Neural cell (in vitro differentiated cells): ENCODE measurements around the gene SCGB3A1. TPM values are rescaled to one million over a fixed set of nuclear protein-coding genes. Genes with fewer than 3 reads are reported as not detected.

Source experiments
- H2AFZ ChIP-seq: fragments of 200-600, 300-800 bp; sonication (generic), shearing (Covaris generic); 2 replicates; pipeline ENCODE4 v1.6.0; 2014; ENCODE audit warnings: low read depth, mild to moderate bottlenecking, antibody characterized with exemption, low read length, moderate library complexity
- H3F3A ChIP-seq: fragments of 200-600 bp; shearing (Covaris generic); 2 replicates; pipeline ENCODE4 v1.6.1; 2016; ENCODE audit warnings: mild to moderate bottlenecking, moderate library complexity, mixed read lengths, antibody characterized with exemption, low read length; ENCODE audit not compliant: insufficient read depth, poor library complexity, severe bottlenecking
- H3K27ac ChIP-seq: fragments of 200-600, 300-800 bp; sonication (generic), shearing (Covaris generic); 2 replicates; pipeline ENCODE4 v1.5.1; 2014; ENCODE audit warnings: mild to moderate bottlenecking, low read length, moderate library complexity
- H3K27me3 ChIP-seq: fragments of 300-800, 200-600 bp; sonication (generic), shearing (Covaris generic); 2 replicates; pipeline ENCODE4 v1.6.0; 2014; ENCODE audit warnings: mild to moderate bottlenecking, low read depth, low read length, moderate library complexity; ENCODE audit not compliant: insufficient read depth
- H3K36me3 ChIP-seq: fragments of 300-800, 200-600 bp; sonication (generic), shearing (Covaris generic); 2 replicates; pipeline ENCODE4 v1.5.1; 2014; ENCODE audit warnings: mild to moderate bottlenecking, antibody characterized with exemption, low read length, moderate library complexity; ENCODE audit not compliant: insufficient read depth
- H3K4me2 ChIP-seq: fragments of 300-800, 200-600 bp; sonication (generic), shearing (Covaris generic); 2 replicates; pipeline ENCODE4 v1.6.0; 2014; ENCODE audit warnings: mild to moderate bottlenecking, low read length
- H3K4me3 ChIP-seq: fragments of 300-800, 200-600 bp; sonication (generic), shearing (Covaris generic); 2 replicates; pipeline ENCODE4 v1.5.1; 2014; ENCODE audit warnings: mild to moderate bottlenecking, low read length, moderate library complexity
- H3K79me2 ChIP-seq: fragments of 200-600 bp; shearing (Covaris generic); replicated peaks from 2 replicates; pipeline ENCODE4 v1.6.0; 2014; ENCODE audit warnings: mild to moderate bottlenecking, low read length, moderate library complexity; ENCODE audit not compliant: insufficient read depth
- H3K9ac ChIP-seq: fragments of 300-800, 200-600 bp; sonication (generic), shearing (Covaris generic); 2 replicates; pipeline ENCODE4 v1.6.1; 2016; ENCODE audit warnings: mild to moderate bottlenecking, low read length, mixed read lengths
- H3K9me2 ChIP-seq: fragments of 200-600 bp; shearing (Covaris generic); 2 replicates; pipeline ENCODE4 v1.6.1; 2016; ENCODE audit warnings: mild to moderate bottlenecking, low read length, mixed read lengths; ENCODE audit not compliant: insufficient read depth
- H3K9me3 ChIP-seq: fragments of 200-600, 300-800 bp; sonication (generic), shearing (Covaris generic); 2 replicates; pipeline ENCODE4 v1.6.1; 2016; ENCODE audit warnings: mild to moderate bottlenecking, mixed run types, low read length, moderate library complexity, mixed read lengths
- H4K20me1 ChIP-seq: fragments of 200-600 bp; shearing (Covaris generic); 2 replicates; pipeline ENCODE4 v1.6.1; 2016; ENCODE audit warnings: mild to moderate bottlenecking, mixed run types; ENCODE audit not compliant: insufficient read depth
- CTCF ChIP-seq: fragments of 450-650 bp; IDR thresholded peaks from 2 replicates; pipeline ENCODE4 v1.5.1; 2014; ENCODE audit warnings: antibody characterized with exemption, mild to moderate bottlenecking, moderate library complexity; ENCODE audit not compliant: poor library complexity, severe bottlenecking
- EP300 ChIP-seq: fragments of 450-650 bp; conservative IDR thresholded peaks from 2 replicates; pipeline ENCODE4 v1.6.1; 2014; ENCODE audit warnings: antibody characterized with exemption, mild to moderate bottlenecking, moderate library complexity; ENCODE audit not compliant: poor library complexity, severe bottlenecking
- EZH2 ChIP-seq: fragments of 200-600, 300-800 bp; shearing (Covaris generic), sonication (generic); IDR thresholded peaks from 2 replicates; pipeline ENCODE4 v1.6.1; 2014; ENCODE audit warnings: antibody characterized with exemption, low read length, borderline replicate concordance, mild to moderate bottlenecking; ENCODE audit not compliant: insufficient read depth, poor library complexity, severe bottlenecking
- MXI1 ChIP-seq: fragments of 450-650 bp; conservative IDR thresholded peaks from 2 replicates; pipeline ENCODE4 v1.6.1; 2014; ENCODE audit warnings: antibody characterized with exemption, mild to moderate bottlenecking; ENCODE audit not compliant: poor library complexity, severe bottlenecking
- POLR2AphosphoS5 ChIP-seq: IDR thresholded peaks from 2 replicates; pipeline ENCODE4 v1.6.1; 2012
- RAD21 ChIP-seq: fragments of 450-650 bp; conservative IDR thresholded peaks from 2 replicates; pipeline ENCODE4 v1.6.1; 2014; ENCODE audit warnings: antibody characterized with exemption, mild to moderate bottlenecking, moderate library complexity
- REST ChIP-seq: IDR thresholded peaks from 2 replicates; pipeline ENCODE4 v1.6.1; 2012; ENCODE audit warnings: borderline replicate concordance
- SMC3 ChIP-seq: fragments of 450-650 bp; conservative IDR thresholded peaks from 2 replicates; pipeline ENCODE4 v1.6.1; 2014; ENCODE audit warnings: antibody characterized with exemption, mild to moderate bottlenecking, moderate library complexity; ENCODE audit not compliant: poor library complexity
- TAF1 ChIP-seq: IDR thresholded peaks from 2 replicates; pipeline ENCODE4 v1.6.1; 2012; ENCODE audit warnings: low read depth
- polyA plus RNA-seq: library from polyadenylated mRNA; depleted of rRNA; stranded (reverse); fragments of >200 nt; gene quantifications from 2 replicates; pipeline ENCODE4 v1.2.3, GENCODE V29; 2014

SCGB3A1 gene
- polyA plus RNA-seq, 1 donor from 2014 or later: not detected

- no peak overlapping the region for H3K4me3 ChIP-seq
- H4K20me1 ChIP-seq: no peaks in the 10 kb centered on the region
- no peaks in the 10 kb centered on the region for H3K27me3 ChIP-seq
- H3K9me2 ChIP-seq: no peaks in the 10 kb centered on the region
- H3K4me2 ChIP-seq: no peak overlapping the region
- H3F3A ChIP-seq: no peaks in the 10 kb centered on the region
- TF ChIP-seq EZH2 (no peak), EP300 (no peak), REST (no peak), TAF1 (no peak), MXI1 (no peak), CTCF (no peak)
- no peaks in the 10 kb centered on the region for H3K36me3 ChIP-seq
- no peak overlapping the region for H2AFZ ChIP-seq
- H3K79me2 ChIP-seq: no peaks in the 10 kb centered on the region
- no peak overlapping the region for H3K9ac ChIP-seq
- H3K27ac ChIP-seq: no peak overlapping the region
- H3K9me3 ChIP-seq: no peaks in the 10 kb centered on the region
These were observed 11.8 kb upstream of the SCGB3A1 start for GRCh38 chr5:180603076-180603594.

- Histone ChIP-seq H3K9me3 (no peaks in the 10 kb centered on the region), H3K4me3 (no peak overlapping the region), H2AFZ (no peak overlapping the region), H3K4me2 (no peak overlapping the region), H3F3A (no peaks in the 10 kb centered on the region), H3K79me2 (no peaks in the 10 kb centered on the region), H3K36me3 (no peaks in the 10 kb centered on the region), H3K9me2 (no peaks in the 10 kb centered on the region), H3K27ac (no peak overlapping the region), H3K9ac (no peak overlapping the region), H3K27me3 (no peaks in the 10 kb centered on the region), H4K20me1 (no peaks in the 10 kb centered on the region)
- TF ChIP-seq POLR2AphosphoS5 (no peak), REST (no peak), MXI1 (no peak), RAD21 (no peak), SMC3 (no peak), EP300 (no peak), EZH2 (no peak), TAF1 (no peak)
These were observed 11.3 kb upstream of the SCGB3A1 start for GRCh38 chr5:180602481-180603075.
